Panc1 (cell line): ENCODE measurements around the gene SCN8A.

Experiments
- POLR2AphosphoS5 ChIP-seq: IDR thresholded peaks from 2 replicates; pipeline ENCODE4 v1.6.1; 2012; ENCODE audit warnings: mild to moderate bottlenecking, low read depth, low read length, moderate library complexity
- SIN3A ChIP-seq: IDR thresholded peaks from 2 replicates; pipeline ENCODE4 v1.6.1; 2012; ENCODE audit warnings: low read depth, mild to moderate bottlenecking, low read length, moderate library complexity, borderline replicate concordance; ENCODE audit not compliant: insufficient read depth
- TF ChIP-seq, protein P1 (sequence below): fragments of 450-650 bp; IDR thresholded peaks from 2 replicates; pipeline ENCODE4 v1.5.1; 2017; ENCODE audit warnings: mild to moderate bottlenecking
- TF ChIP-seq, protein P2 (sequence below), 2 experiments: IDR thresholded peaks; 2 replicates each; pipeline ENCODE4 v1.6.1; 2011 to 2012; ENCODE audit warnings: low read depth in 2 of 2, control low read depth in 1 of 2, low read length in 1 of 2, mild to moderate bottlenecking in 1 of 2, moderate library complexity in 1 of 2; ENCODE audit not compliant: insufficient read depth in 1 of 2

DNA sequence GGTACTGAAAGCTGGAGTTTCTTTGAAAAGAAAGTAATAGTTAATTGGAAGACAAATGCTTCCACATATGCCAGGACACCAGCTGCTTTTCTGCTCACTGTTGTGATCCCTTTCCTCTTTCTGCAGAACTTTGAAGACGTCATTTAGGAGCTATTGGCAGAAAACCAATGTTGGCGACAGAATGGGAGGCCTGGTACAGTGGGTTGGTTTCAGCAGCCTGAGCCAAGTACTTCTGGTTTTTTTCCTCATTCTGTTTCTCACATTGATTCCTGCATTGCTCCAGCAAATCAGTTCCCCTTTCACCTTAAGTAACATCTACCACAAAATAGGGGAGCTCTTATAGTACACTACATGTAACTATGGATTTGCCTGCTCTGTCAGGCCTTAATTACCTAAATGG is 160.6 kb downstream of the SCN8A start:
- no peak for TF ChIP-seq POLR2AphosphoS5
- TF ChIP-seq, protein P1, sequence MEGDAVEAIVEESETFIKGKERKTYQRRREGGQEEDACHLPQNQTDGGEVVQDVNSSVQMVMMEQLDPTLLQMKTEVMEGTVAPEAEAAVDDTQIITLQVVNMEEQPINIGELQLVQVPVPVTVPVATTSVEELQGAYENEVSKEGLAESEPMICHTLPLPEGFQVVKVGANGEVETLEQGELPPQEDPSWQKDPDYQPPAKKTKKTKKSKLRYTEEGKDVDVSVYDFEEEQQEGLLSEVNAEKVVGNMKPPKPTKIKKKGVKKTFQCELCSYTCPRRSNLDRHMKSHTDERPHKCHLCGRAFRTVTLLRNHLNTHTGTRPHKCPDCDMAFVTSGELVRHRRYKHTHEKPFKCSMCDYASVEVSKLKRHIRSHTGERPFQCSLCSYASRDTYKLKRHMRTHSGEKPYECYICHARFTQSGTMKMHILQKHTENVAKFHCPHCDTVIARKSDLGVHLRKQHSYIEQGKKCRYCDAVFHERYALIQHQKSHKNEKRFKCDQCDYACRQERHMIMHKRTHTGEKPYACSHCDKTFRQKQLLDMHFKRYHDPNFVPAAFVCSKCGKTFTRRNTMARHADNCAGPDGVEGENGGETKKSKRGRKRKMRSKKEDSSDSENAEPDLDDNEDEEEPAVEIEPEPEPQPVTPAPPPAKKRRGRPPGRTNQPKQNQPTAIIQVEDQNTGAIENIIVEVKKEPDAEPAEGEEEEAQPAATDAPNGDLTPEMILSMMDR, result no peak
- TF ChIP-seq, protein P2, sequence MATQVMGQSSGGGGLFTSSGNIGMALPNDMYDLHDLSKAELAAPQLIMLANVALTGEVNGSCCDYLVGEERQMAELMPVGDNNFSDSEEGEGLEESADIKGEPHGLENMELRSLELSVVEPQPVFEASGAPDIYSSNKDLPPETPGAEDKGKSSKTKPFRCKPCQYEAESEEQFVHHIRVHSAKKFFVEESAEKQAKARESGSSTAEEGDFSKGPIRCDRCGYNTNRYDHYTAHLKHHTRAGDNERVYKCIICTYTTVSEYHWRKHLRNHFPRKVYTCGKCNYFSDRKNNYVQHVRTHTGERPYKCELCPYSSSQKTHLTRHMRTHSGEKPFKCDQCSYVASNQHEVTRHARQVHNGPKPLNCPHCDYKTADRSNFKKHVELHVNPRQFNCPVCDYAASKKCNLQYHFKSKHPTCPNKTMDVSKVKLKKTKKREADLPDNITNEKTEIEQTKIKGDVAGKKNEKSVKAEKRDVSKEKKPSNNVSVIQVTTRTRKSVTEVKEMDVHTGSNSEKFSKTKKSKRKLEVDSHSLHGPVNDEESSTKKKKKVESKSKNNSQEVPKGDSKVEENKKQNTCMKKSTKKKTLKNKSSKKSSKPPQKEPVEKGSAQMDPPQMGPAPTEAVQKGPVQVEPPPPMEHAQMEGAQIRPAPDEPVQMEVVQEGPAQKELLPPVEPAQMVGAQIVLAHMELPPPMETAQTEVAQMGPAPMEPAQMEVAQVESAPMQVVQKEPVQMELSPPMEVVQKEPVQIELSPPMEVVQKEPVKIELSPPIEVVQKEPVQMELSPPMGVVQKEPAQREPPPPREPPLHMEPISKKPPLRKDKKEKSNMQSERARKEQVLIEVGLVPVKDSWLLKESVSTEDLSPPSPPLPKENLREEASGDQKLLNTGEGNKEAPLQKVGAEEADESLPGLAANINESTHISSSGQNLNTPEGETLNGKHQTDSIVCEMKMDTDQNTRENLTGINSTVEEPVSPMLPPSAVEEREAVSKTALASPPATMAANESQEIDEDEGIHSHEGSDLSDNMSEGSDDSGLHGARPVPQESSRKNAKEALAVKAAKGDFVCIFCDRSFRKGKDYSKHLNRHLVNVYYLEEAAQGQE (IDR thresholded peaks at IDR 0.05; ENCODE audit: insufficient read depth in 1 of 2, low read depth in 2 of 2, low read length in 1 of 2), result no peak
- TF ChIP-seq SIN3A, result no peak
